NCI-H345 treated with DMSO at 0.1 percent for 48 hours (cell line): Measurements from ENCODE around the gene CTXN3.

ENCODE experiments used
- DNase-seq: peaks from one replicate; lab custom pipeline; 2025; ENCODE audit not compliant: unreplicated experiment; lab: John Stamatoyannopoulos, UW

Gene CTXN3

GRCh38 chr5:127649018-127649439 is at the start of gene CTXN3:
Gene CTXN3, plus strand, starts transcription at chr5:127649082. Its CDS starts 8,440 bp downstream, at chr5:127657522.
- peak; percentile 76 for DNase-seq

- no peak for DNase-seq
Observed at GRCh38 chr5:127599320-127599719, 49.6 kb upstream of the CTXN3 start.

GRCh38 chr5:127599847-127600246 is 49.0 kb upstream of the CTXN3 start:
- no peak for DNase-seq

- DNase-seq, result no peak
Observed at GRCh38 chr5:127601111-127601510, 47.8 kb upstream of the CTXN3 start.

GRCh38 chr5:127601601-127602000 is 47.3 kb upstream of the CTXN3 start:
- DNase-seq, result no peak

- no peak for DNase-seq
Observed at GRCh38 chr5:127602481-127602880, 46.4 kb upstream of the CTXN3 start.

- DNase-seq, result no peak
Observed at GRCh38 chr5:127602896-127603844, 45.7 kb upstream of the CTXN3 start.

GRCh38 chr5:127608077-127608660 is 40.7 kb upstream of the CTXN3 start:
- DNase-seq, result no peak

GRCh38 chr5:127609011-127609410 is 39.9 kb upstream of the CTXN3 start:
- DNase-seq, result no peak

GRCh38 chr5:127609957-127610356 is 38.9 kb upstream of the CTXN3 start:
- DNase-seq, result no peak

GRCh38 chr5:127612441-127613141 is 36.3 kb upstream of the CTXN3 start:
- DNase-seq, result no peak

GRCh38 chr5:127615916-127616315 is 33.0 kb upstream of the CTXN3 start:
- DNase-seq, result no peak

GRCh38 chr5:127619908-127620479 is 28.9 kb upstream of the CTXN3 start:
- DNase-seq, result no peak

GRCh38 chr5:127621601-127622325 is 27.1 kb upstream of the CTXN3 start:
- no peak for DNase-seq

GRCh38 chr5:127634007-127634406 is 14.9 kb upstream of the CTXN3 start:
- DNase-seq, result no peak

GRCh38 chr5:127639828-127640227 is 9.1 kb upstream of the CTXN3 start:
- DNase-seq, result no peak

- no peak for DNase-seq
Observed at GRCh38 chr5:127642949-127643348, 5.9 kb upstream of the CTXN3 start.

- no peak for DNase-seq
Observed at GRCh38 chr5:127643607-127644006, 5.3 kb upstream of the CTXN3 start.

GRCh38 chr5:127645300-127645726 is 3.6 kb upstream of the CTXN3 start:
- no peak for DNase-seq

GRCh38 chr5:127647361-127647958 is 1.4 kb upstream of the CTXN3 start:
- DNase-seq, result no peak
